Spleen (tissue), 11 donors: ENCODE measurements around the gene C19orf12. TPM values are rescaled to one million over a fixed set of nuclear protein-coding genes. Genes with fewer than 3 reads are reported as not detected.

ENCODE experiments used
- DNase-seq: peaks from one replicate; pipeline ENCODE4 v3.0.0-alpha.2; 2020
- H3K27ac ChIP-seq, 8 donors: fragments of 200-600 bp; sonication (generic) in 7 of 8; 1 replicate in 4 of 8; 2 replicates in 4 of 8; pipeline versions ENCODE4 v1.5.0 to v1.8.0; 2016 to 2021; ENCODE audit warnings: inconsistent platforms in 4 of 8, mild to moderate bottlenecking in 4 of 8, moderate library complexity in 1 of 8
- H3K27me3 ChIP-seq, 7 donors: fragments of 200-600 bp; sonication (generic) in 6 of 7; replicated peaks in 1 of 7; 1 replicate in 4 of 7; 2 replicates in 3 of 7; pipeline versions ENCODE4 v1.5.0 to v1.8.0; 2016 to 2021; ENCODE audit warnings: inconsistent platforms in 3 of 7, mild to moderate bottlenecking in 1 of 7
- H3K36me3 ChIP-seq, 6 donors: fragments of 200-600 bp; sonication (generic) in 5 of 6; 1 replicate in 4 of 6; 2 replicates in 2 of 6; pipeline versions ENCODE4 v1.5.0 to v1.8.0; 2016 to 2021; ENCODE audit warnings: inconsistent platforms in 2 of 6
- H3K4me1 ChIP-seq, 6 donors: fragments of 200-600 bp; sonication (generic) in 5 of 6; 1 replicate in 3 of 6; 2 replicates in 3 of 6; pipeline versions ENCODE4 v1.5.0 to v1.8.0; 2016 to 2021; ENCODE audit warnings: inconsistent platforms in 3 of 6
- H3K4me3 ChIP-seq, 8 donors: fragments of 200-600 bp; sonication (generic) in 7 of 8; 1 replicate in 4 of 8; 2 replicates in 4 of 8; pipeline versions ENCODE4 v1.5.0 to v1.8.0; 2016 to 2021; ENCODE audit warnings: inconsistent platforms in 4 of 8, mild to moderate bottlenecking in 4 of 8, moderate library complexity in 2 of 8
- H3K9me3 ChIP-seq, 8 donors: fragments of 200-600 bp; sonication (generic) in 7 of 8; 1 replicate in 4 of 8; 2 replicates in 4 of 8; pipeline versions ENCODE4 v1.5.0 to v1.8.0; 2016 to 2021; ENCODE audit warnings: inconsistent platforms in 4 of 8
- CTCF ChIP-seq, 11 experiments: fragments of 200-600 bp in 7 of 11; fragments of 450-650 bp in 4 of 11; sonication (generic) in 4 of 11; IDR thresholded peaks in 8 of 11; conservative IDR thresholded peaks in 3 of 11; 1 replicate in 7 of 11; 2 replicates in 4 of 11; pipeline versions ENCODE4 v1.4.0 to v1.8.0; 2016 to 2021; ENCODE audit warnings: antibody characterized with exemption in 11 of 11, inconsistent platforms in 4 of 11, mild to moderate bottlenecking in 1 of 11
- POLR2A ChIP-seq, 3 donors: fragments of 450-650 bp; IDR thresholded peaks; one replicate each; pipeline ENCODE4 v1.5.1; 2017; ENCODE audit warnings: antibody characterized with exemption in 3 of 3, mild to moderate bottlenecking in 1 of 3
- POLR2AphosphoS5 ChIP-seq, 3 donors: sonication (generic); formaldehyde crosslinking; IDR thresholded peaks; one replicate each; pipeline ENCODE4 v1.5.1; 2017; ENCODE audit warnings: antibody characterized with exemption in 3 of 3
- WGBS, 5 donors: extraction: QIAGEN DNeasy Blood & Tissue Kit in 3 of 5; methylation state at CpG; one replicate each; pipeline versions ENCODE4 v1.1.5 to v1.1.7; 2013 to 2018; 5-methylcytosine and 5-hydroxymethylcytosine counted together
- intact Hi-C: fragments of 100-400 bp; cut with DNase I; formaldehyde crosslinking; loops from one replicate; pipeline ENCODE4 v1.15.0; 2023; ENCODE audit warnings: low total_unique reads
- polyA plus RNA-seq, 3 donors: library from polyadenylated mRNA; stranded (reverse); fragments of 200-250 nt; gene quantifications; one replicate each; pipeline ENCODE4 v1.2.1, GENCODE V29; 2013
- total RNA-seq, 7 donors: library from RNA; depleted of rRNA in 3 of 7; stranded (reverse); fragments of >200 nt in 3 of 7; fragmentation: NEBNext Ultra II Directional in 4 of 7; extraction: Animal tissue kit (Norgen Biotek cat#: 25700) in 4 of 7; gene quantifications; one replicate each; pipeline versions ENCODE4 v1.1.0 to v1.2.1, GENCODE V29; 2016 to 2021
- donor health status: healthy with polysubstance abuse.
- donor health status: DM: no; HTN: no; CAD: no; lungs with moderate emphysema.
- donor health status: DM: no; HTN: no; CAD: no.
- donor health status: Bipolar disorder and iron deficiency.
- donor health status: healthy.
- donor health status: DM: no; HTN: no; CAD: no.
- donor health status: DM: yes; HTN: yes; CAD: no.

The C19orf12 gene
- total and polyA plus RNA-seq, 10 donors = 13.8 to 36.9 (median 27.5) TPM

GRCh38 chr19:29651622-29652394 lies 63.3 kb downstream of the C19orf12 start:
- H3K9me3 ChIP-seq = peaks cover 0 to 7% (median 0%) of the 10 kb centered on the region in 8 donors
- H3K4me3 ChIP-seq = no peak overlapping the region
- 82 to 90% (median 86%) methylated on average over 7 of the region's 7 CpGs for WGBS, 5 donors
- no peaks in the 10 kb centered on the region for H3K27me3 ChIP-seq
- peak; percentile 12 for DNase-seq
- no peak for TF ChIP-seq CTCF (IDR thresholded peaks at IDR 0.05 in 8 of 11, conservative IDR thresholded peaks at IDR 0.05 in 3 of 11)
- no peak for TF ChIP-seq POLR2A (IDR thresholded peaks at IDR 0.05)
- TF ChIP-seq POLR2AphosphoS5 (IDR thresholded peaks at IDR 0.05) = no peak
- H3K4me1 ChIP-seq = no peaks in the 10 kb centered on the region
- no peaks in the 10 kb centered on the region for H3K36me3 ChIP-seq
- no peak overlapping the region for H3K27ac ChIP-seq
- intact Hi-C loops = no loop called here

- no peak for TF ChIP-seq CTCF (IDR thresholded peaks at IDR 0.05 in 8 of 11, conservative IDR thresholded peaks at IDR 0.05 in 3 of 11)
- TF ChIP-seq POLR2A (IDR thresholded peaks at IDR 0.05) = no peak
- TF ChIP-seq POLR2AphosphoS5 (IDR thresholded peaks at IDR 0.05) = no peak
- 60 to 74% (median 74%) methylated on average over 7 of the region's 7 CpGs for WGBS, 5 donors
- no peaks in the 10 kb centered on the region for H3K27me3 ChIP-seq
- no peaks in the 10 kb centered on the region for H3K36me3 ChIP-seq
- intact Hi-C loops = no loop called here
- H3K27ac ChIP-seq = no peak overlapping the region
- peaks cover 0 to 7% (median 5%) of the 10 kb centered on the region in 6 donors for H3K4me1 ChIP-seq
- H3K9me3 ChIP-seq = peaks cover 0 to 7% (median 0%) of the 10 kb centered on the region in 8 donors
- no peak overlapping the region for H3K4me3 ChIP-seq
- no peak for DNase-seq
These were observed 64.2 kb downstream of the C19orf12 start for GRCh38 chr19:29650772-29651387.

Other genes starting within 250 kb of the C19orf12 start
- not detected for gene VSTM2B, start 189.3 kb downstream of the C19orf12 start, total RNA-seq
- gene VSTM2B, start 189.3 kb downstream of the C19orf12 start, polyA plus RNA-seq = not detected
- gene POP4, start 109.0 kb downstream of the C19orf12 start, total RNA-seq = 10 to 100 TPM; 49.3 to 73.1 (median 60.7) TPM
- 10 to 100 TPM; 54.5 to 69.1 (median 68.8) TPM for gene POP4, start 109.0 kb downstream of the C19orf12 start, polyA plus RNA-seq
- gene PLEKHF1, start 49.8 kb downstream of the C19orf12 start, total RNA-seq = 10 to 100 TPM; 12.4 to 28.0 (median 18.5) TPM
- gene PLEKHF1, start 49.8 kb downstream of the C19orf12 start, polyA plus RNA-seq = 10 to 100 TPM in 2 of 3 donors, 1 to 10 TPM in 1; 9.7 to 18.6 (median 10.7) TPM
- gene CCNE1, start 96.7 kb upstream of the C19orf12 start, total RNA-seq = 1 to 10 TPM; 2.3 to 4.8 (median 4.0) TPM
- 1 to 10 TPM; 3.5 to 4.0 (median 3.9) TPM for gene CCNE1, start 96.7 kb upstream of the C19orf12 start, polyA plus RNA-seq
- gene URI1, start 227.0 kb upstream of the C19orf12 start, total RNA-seq = 10 to 100 TPM; 44.8 to 64.6 (median 53.9) TPM
- 10 to 100 TPM; 23.8 to 31.7 (median 25.6) TPM for gene URI1, start 227.0 kb upstream of the C19orf12 start, polyA plus RNA-seq